ENCODE data around the gene TRIM2. TPM values are rescaled to one million over a fixed set of nuclear protein-coding genes. Genes with fewer than 3 reads are reported as not detected.

The TRIM2 gene
- total and polyA plus RNA-seq, 2 donors, result 15.1 to 119 TPM

GRCh38 chr4:153333874-153334273 lies 129.6 kb downstream of the TRIM2 start:
- no peak overlapping the region for H3K4me3 ChIP-seq (ENCODE audit: low read depth, low read length)
- DNase-seq (ENCODE audit: extremely low spot score), result no peak
- no peaks in the 10 kb centered on the region for H3K4me1 ChIP-seq (ENCODE audit: insufficient read depth)
- no peak overlapping the region for H3K27ac ChIP-seq (ENCODE audit: low read depth)
- H3K36me3 ChIP-seq (ENCODE audit: insufficient read depth), result peaks cover 2% of the 10 kb centered on the region

DNA sequence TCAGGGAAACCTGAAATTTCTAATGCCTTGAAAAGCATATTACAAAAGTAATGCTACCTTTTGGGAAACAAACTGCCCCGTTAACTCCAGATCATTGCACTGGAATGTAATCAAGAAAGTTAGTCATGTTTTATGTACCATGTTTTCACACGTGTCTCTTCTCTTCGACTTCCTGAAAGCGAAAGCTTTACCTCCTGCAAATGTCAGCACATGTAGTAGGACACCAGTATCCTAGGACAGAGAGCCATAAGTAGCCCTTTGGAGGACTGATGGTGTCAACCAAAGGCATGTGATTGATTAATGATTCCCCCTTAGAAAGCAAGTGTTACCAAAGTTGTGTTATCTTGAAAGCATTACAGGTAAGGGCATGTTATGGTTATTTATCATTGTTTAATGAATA lies 131.4 kb downstream of the TRIM2 start:
- no peak for DNase-seq (ENCODE audit: extremely low spot score)
- Histone ChIP-seq H3K4me1 (ENCODE audit: insufficient read depth) (no peaks in the 10 kb centered on the region), H3K4me3 (ENCODE audit: low read depth, low read length) (no peak overlapping the region), H3K36me3 (ENCODE audit: insufficient read depth) (peaks cover 2% of the 10 kb centered on the region), H3K27ac (ENCODE audit: low read depth) (no peak overlapping the region)
- WGBS, result 70% methylated on average over 4 of the region's 4 CpGs

DNA sequence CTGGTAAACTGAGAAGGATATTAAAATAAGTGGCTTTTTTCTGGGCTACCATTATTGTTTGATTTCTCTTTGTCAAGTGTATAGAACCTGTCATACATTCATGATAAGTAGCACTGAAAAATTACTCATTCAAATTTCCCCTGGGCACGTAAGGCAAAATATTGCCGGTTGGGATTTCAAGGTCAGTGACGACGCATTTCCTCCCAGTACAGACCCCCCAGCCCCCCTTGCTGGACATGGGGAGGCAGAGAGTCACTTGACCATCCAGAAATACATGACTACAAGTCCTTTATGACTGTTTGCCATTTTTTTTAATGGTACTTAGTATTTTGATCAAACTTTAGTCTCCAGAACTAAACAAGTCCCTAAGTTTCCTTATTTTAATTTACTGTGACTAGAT lies 133.4 kb downstream of the TRIM2 start:
- WGBS, result 86% methylated on average over 4 of the region's 4 CpGs

DNA sequence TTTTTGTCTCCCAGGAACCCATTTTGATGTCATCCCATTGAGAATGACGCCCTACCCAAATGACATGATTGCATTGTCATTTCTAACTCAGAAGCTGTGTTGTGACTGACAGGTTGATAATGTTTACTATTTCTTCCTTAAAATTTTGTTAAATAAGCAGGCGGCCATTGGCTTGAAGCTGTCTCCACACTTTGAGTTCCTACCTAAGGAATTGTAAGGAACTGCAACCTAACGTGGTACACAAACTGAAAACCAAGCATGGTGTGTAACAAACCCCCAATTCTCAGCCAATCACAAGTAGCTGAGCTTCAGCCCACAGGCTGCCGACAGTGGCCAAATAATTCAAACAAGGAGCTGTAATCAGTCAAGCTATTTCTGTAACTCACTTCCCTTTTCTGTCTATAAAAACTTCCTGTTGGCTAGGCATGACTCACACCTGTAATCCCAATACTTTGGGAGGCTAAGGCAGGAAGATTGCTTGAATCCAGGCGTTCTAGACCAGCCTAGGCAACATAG lies 137.4 kb downstream of the TRIM2 start:
- H3K4me3 ChIP-seq (ENCODE audit: low read depth, low read length), result no peak overlapping the region
- DNase-seq (ENCODE audit: extremely low spot score), result no peak
- H3K27ac ChIP-seq (ENCODE audit: low read depth), result no peak overlapping the region
- peaks cover 2% of the 10 kb centered on the region for H3K36me3 ChIP-seq (ENCODE audit: insufficient read depth)
- no peaks in the 10 kb centered on the region for H3K4me1 ChIP-seq (ENCODE audit: insufficient read depth)
- 61% methylated on average over 5 of the region's 5 CpGs for WGBS

More for the DNA sequence above, 133.4 kb downstream of the TRIM2 start:
- Histone ChIP-seq H3K27ac (ENCODE audit: low read depth) (no peak overlapping the region), H3K4me1 (ENCODE audit: insufficient read depth) (no peaks in the 10 kb centered on the region), H3K36me3 (ENCODE audit: insufficient read depth) (peaks cover 2% of the 10 kb centered on the region), H3K4me3 (ENCODE audit: low read depth, low read length) (no peak overlapping the region)
- DNase-seq (ENCODE audit: extremely low spot score), result no peak

DNA sequence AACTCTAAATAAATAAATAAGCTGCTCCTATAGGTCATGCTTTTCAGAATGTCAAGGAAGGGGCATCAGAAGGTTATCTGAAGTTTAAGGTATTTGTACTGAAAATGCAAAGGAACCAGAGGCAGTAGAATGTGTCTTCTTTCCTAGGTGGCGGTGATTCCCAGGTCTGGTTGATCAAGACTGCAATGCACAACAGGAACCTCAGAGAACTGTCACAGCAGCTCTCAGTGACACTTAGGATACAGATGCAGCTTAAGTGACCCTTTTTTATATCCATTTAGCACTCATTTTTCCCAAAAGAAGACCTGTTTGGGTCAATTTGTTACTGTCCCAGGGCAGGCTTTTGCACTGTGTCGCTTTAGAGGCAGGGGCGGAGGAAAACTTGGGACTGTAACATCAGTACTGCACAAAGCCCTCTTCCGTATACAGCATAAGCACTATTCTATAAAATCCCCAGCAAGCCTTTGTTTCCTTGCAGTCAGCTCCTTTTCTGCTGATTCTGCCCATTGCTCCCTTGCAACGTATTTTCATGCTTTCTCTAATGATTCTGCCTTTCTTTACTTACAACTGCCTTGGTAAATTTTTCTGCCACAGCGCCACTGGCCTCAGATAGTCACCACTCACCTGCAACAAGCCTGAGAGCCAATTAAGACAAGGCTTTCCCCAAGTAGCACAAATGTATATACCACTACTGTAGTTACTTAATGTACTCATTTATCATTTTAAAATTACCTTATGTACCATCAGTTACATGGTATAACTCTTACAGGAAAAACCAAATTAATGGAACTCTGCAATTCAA lies 138.7 kb downstream of the TRIM2 start:
- Histone ChIP-seq H3K27ac (ENCODE audit: low read depth) (no peak overlapping the region), H3K4me1 (ENCODE audit: insufficient read depth) (no peaks in the 10 kb centered on the region), H3K4me3 (ENCODE audit: low read depth, low read length) (no peak overlapping the region), H3K36me3 (ENCODE audit: insufficient read depth) (no peaks in the 10 kb centered on the region)
- no peak for DNase-seq (ENCODE audit: extremely low spot score)
- whole genome bisulfite sequencing, result 89% methylated on average over 6 of the region's 6 CpGs

DNA sequence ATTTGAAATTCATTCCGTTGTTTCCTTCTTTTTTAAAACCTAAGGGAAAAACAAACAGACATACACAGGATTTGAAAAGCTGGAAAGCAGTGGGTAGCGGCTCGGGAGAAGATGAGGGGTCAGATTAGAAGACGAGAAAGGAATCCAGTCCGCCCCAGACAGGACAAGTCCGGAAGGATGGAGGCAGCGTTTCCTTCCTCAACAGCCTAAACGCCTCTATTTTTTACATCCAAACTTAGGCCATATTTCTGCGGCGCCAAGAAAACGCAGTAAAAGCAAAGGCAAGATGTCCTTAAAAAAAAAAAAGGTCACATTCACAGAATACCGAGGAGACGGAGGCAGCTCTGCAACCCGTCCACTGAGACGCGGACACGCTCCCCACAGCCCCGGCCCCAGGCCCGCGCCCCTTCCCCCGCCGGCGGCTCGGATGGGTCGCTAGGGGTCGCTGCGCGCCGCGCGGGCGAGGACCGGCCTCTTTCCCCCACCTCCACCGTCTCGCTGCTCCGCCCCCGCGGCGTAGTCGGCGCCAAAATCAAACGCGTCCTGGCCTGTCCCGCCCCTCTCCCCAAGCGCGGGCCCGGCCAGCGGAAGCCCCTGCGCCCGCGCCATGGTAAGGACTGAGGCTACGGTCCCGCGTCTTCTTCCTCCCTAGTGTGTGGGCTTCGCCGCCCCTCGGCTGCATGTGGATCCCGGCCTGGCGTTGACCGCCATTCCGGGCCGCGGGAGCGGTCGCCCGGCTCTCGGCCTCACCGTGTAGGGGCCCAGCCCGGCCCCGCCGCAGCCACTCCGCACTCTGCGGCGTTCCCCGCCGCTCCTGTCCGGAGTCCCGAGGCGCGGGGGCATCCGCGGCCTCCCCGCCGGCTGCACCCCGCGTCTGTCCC lies 140.1 kb downstream of the TRIM2 start, which contains the start of gene MND1:
MND1 (plus strand) TSS at position 558 of the 881 bp plus-strand sequence; CDS start at position 608, 50 bp downstream.
- H3K36me3 ChIP-seq (ENCODE audit: insufficient read depth), result no peaks in the 10 kb centered on the region
- no peak within 1 kb of the TSS for H3K27ac ChIP-seq (ENCODE audit: low read depth)
- DNase-seq (ENCODE audit: extremely low spot score), result peak; percentile 77
- H3K4me3 ChIP-seq (ENCODE audit: low read depth, low read length), result peak within 1 kb of the TSS; percentile 66
- under 1% methylated on average over 86 of the region's 86 CpGs for WGBS
- no peaks in the 10 kb centered on the region for H3K4me1 ChIP-seq (ENCODE audit: insufficient read depth)

DNA sequence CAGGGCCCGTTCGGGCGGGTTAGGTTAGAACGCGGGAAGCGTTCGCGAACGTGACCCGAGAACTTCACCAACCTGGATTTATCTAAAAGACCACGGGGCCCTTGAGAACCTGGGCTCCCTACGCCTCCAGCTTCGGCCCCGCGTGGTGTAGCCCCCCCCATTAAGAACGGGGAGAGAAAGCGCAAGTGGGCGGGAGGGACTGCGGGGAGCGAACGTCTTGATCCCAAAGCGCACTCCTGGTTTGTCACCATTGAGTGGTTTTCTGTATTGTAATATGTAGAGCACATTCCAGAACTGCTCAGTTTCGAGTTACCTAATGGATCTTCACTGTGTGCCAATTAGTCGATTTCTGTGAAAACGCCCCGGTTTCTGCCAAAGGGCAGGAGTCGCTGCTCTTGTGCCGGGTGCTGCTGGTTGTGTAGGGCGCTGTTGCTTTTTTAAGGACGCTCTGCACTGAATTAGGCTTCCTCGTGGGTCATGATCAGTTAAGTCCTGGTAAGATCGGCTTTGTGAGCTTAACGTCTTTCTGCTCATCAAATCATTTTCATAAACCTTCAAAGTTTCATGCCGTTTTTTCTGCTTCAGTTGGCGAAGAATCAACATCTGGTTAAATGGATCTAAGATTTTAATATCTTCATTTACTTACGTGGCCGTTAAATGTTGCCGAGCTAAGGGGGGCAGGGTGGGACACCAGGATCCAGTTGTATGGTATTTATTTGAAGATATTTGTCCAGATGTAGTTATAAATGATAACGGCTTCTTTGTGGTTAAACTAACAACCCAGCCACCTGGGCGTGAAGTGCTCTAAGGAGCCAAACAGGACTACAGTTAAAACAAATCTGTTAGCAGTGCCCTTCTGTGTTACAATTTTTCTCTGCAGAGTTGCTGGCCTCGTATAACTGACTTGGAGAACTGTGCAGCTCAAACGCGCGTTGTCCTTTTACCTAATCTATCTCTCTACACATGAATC lies 141.1 kb downstream of the TRIM2 start:
- peak; percentile 42 for DNase-seq (ENCODE audit: extremely low spot score)
- no peak overlapping the region for H3K27ac ChIP-seq (ENCODE audit: low read depth)
- 1% methylated on average over 44 of the region's 44 CpGs for WGBS

DNA sequence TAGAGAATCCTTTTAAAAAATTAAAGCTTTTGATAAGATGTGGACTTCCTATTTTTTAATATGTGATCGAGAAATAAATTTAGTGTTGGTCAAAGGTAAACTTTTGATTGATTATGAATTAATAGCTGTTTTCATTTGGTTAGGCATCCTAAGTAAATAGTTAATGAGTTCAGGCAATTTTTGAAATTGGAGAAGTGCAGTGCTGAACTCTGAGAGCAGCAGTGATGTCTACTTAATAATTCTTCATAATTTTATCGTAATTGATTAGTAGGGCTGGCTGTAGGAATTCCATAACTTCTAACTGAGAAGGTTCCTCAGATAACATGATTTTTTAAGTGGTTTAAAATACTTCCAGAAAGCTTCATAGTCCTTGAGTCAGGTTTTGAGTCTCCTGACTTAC lies 141.8 kb downstream of the TRIM2 start:
- Histone ChIP-seq H3K36me3 (ENCODE audit: insufficient read depth) (no peaks in the 10 kb centered on the region), H3K27ac (ENCODE audit: low read depth) (no peak overlapping the region), H3K4me3 (ENCODE audit: low read depth, low read length) (no peak overlapping the region), H3K4me1 (ENCODE audit: insufficient read depth) (no peaks in the 10 kb centered on the region)
- 65% methylated on average over 2 of the region's 2 CpGs for WGBS
- DNase-seq (ENCODE audit: extremely low spot score), result no peak

More for the DNA sequence above, 141.1 kb downstream of the TRIM2 start:
- Histone ChIP-seq H3K36me3 (ENCODE audit: insufficient read depth) (no peaks in the 10 kb centered on the region), H3K4me1 (ENCODE audit: insufficient read depth) (no peaks in the 10 kb centered on the region), H3K4me3 (ENCODE audit: low read depth, low read length) (peak overlapping the region; percentile 66)

DNA sequence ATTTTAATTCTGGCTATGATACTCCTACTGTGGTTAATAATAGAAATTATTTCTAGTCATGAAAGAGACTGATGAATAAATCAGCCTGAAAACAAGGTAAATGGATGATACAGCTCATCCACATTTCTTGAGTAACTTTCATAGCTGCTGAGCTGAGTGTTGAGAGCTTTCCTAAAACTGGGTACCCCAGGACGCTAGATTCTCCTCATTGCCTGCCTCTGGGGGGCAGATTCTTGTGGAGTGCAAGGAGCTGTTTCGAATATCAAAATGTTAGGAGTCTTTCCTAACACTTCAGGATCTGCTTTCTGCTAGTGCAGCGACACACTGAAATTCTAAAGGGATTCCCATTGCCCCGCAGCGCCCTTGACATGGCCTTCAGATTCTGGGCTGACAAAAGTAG lies 142.3 kb downstream of the TRIM2 start:
- H3K36me3 ChIP-seq (ENCODE audit: insufficient read depth), result no peaks in the 10 kb centered on the region
- no peak overlapping the region for H3K27ac ChIP-seq (ENCODE audit: low read depth)
- 68% methylated on average over 5 of the region's 5 CpGs for WGBS
- no peaks in the 10 kb centered on the region for H3K4me1 ChIP-seq (ENCODE audit: insufficient read depth)
- no peak overlapping the region for H3K4me3 ChIP-seq (ENCODE audit: low read depth, low read length)
- DNase-seq (ENCODE audit: extremely low spot score), result no peak

DNA sequence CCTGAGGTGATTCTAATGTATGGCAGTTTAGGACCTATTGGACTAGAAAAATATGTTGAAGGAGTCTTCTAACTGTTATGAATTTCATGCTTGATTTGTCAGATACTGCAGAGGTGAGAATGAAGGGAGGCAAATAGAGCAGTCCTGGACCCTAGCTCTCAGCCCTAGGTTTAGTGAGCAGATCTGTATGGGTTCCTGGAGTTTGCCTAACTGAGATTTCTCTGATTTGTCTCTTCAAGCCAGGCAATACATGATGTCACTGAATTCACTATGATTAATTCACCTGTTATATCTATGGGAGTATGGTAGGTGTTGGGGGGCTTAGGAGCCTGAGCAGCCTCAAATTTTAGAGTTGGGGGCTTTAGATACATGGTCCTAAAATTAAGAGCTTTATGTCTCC lies 142.9 kb downstream of the TRIM2 start:
- no peak for DNase-seq (ENCODE audit: extremely low spot score)
- H3K4me3 ChIP-seq (ENCODE audit: low read depth, low read length), result no peak overlapping the region
- H3K36me3 ChIP-seq (ENCODE audit: insufficient read depth), result no peaks in the 10 kb centered on the region
- no peaks in the 10 kb centered on the region for H3K4me1 ChIP-seq (ENCODE audit: insufficient read depth)
- H3K27ac ChIP-seq (ENCODE audit: low read depth), result no peak overlapping the region

DNA sequence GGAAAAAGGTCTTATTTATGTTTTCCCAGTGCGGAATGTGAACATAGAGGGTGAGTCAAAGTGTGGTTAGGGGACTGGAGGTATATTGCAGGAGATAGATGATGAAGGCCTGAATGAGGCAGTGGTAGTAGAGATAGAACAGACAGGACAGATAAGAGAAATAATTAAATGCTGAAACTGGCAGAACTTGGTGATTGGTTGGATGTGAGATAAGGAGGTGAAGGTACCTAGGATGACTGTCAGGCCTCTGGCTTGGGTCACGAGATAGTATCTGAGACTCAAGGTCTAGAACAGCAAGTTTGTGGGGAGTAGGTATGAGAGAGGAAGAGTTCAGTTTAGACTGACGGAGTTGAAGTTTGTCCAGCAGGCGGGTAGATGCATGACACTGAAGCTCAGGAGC lies 143.8 kb downstream of the TRIM2 start:
- Histone ChIP-seq H3K27ac (ENCODE audit: low read depth) (no peak overlapping the region), H3K36me3 (ENCODE audit: insufficient read depth) (no peaks in the 10 kb centered on the region), H3K4me3 (ENCODE audit: low read depth, low read length) (no peak overlapping the region), H3K4me1 (ENCODE audit: insufficient read depth) (no peaks in the 10 kb centered on the region)
- no peak for DNase-seq (ENCODE audit: extremely low spot score)
- WGBS, result 79% methylated on average over 4 of the region's 4 CpGs

- Histone ChIP-seq H3K36me3 (ENCODE audit: insufficient read depth) (no peaks in the 10 kb centered on the region), H3K27ac (ENCODE audit: low read depth) (no peak overlapping the region), H3K4me1 (ENCODE audit: insufficient read depth) (no peaks in the 10 kb centered on the region), H3K4me3 (ENCODE audit: low read depth, low read length) (no peak overlapping the region)
- 89% methylated on average over 1 of the region's 1 CpG for WGBS
- no peak for DNase-seq (ENCODE audit: extremely low spot score)
These were observed 145.1 kb downstream of the TRIM2 start for GRCh38 chr4:153349206-153349805.

DNA sequence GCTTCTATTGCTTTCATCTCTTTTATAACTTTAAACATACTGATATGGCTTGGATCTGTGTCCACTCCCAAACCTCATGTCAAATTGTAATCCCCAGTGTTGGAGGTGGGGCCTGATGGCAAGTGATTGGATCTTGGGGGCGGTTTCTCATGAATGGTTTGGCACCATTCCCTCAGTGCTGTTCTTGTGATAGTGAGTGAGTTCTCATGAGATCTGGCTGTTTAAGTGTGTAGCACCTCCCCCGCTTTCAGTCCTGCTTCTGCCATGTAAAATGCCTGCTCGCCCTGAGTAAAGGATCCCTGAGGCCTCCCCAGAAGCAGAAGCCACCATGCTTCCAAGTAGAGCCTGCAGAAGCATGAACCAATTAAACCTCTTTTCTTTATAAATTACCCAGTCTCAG lies 157.9 kb downstream of the TRIM2 start:
- no peak for DNase-seq (ENCODE audit: extremely low spot score)
- 71% methylated on average over 3 of the region's 3 CpGs for WGBS

More for the DNA sequence above, 157.9 kb downstream of the TRIM2 start:
- Histone ChIP-seq H3K4me3 (ENCODE audit: low read depth, low read length) (no peak overlapping the region), H3K4me1 (ENCODE audit: insufficient read depth) (no peaks in the 10 kb centered on the region), H3K27ac (ENCODE audit: low read depth) (no peak overlapping the region), H3K36me3 (ENCODE audit: insufficient read depth) (no peaks in the 10 kb centered on the region)
